ENCODE results near the gene QTRT2.

DNA sequence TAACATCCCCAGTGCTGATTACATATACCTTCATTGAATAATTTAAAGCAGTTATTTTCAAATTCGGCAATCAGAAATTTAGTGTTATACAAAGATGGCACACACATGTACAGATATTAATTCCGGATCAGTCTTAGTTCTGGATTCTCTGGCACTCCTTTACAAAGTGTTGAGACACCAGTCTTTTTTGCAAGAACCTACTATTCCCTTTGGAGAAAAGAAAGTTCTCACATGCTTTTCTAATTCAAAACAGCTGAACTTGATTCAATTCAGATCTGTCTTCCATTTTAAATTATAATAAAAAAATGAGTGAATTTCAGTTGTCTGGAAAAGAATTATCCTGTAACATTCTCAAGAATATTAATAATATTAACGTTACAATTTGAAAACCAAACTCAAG, 20.6 kb upstream of the QTRT2 start:
- TF ChIP-seq, protein P1, sequence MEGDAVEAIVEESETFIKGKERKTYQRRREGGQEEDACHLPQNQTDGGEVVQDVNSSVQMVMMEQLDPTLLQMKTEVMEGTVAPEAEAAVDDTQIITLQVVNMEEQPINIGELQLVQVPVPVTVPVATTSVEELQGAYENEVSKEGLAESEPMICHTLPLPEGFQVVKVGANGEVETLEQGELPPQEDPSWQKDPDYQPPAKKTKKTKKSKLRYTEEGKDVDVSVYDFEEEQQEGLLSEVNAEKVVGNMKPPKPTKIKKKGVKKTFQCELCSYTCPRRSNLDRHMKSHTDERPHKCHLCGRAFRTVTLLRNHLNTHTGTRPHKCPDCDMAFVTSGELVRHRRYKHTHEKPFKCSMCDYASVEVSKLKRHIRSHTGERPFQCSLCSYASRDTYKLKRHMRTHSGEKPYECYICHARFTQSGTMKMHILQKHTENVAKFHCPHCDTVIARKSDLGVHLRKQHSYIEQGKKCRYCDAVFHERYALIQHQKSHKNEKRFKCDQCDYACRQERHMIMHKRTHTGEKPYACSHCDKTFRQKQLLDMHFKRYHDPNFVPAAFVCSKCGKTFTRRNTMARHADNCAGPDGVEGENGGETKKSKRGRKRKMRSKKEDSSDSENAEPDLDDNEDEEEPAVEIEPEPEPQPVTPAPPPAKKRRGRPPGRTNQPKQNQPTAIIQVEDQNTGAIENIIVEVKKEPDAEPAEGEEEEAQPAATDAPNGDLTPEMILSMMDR (conservative IDR thresholded peaks at IDR 0.05; ENCODE audit: low read depth, low read length): no peak
- no peak for TF ChIP-seq EZH2 (IDR thresholded peaks at IDR 0.05; ENCODE audit: low read length, unreplicated experiment)
